LNCAP (cell line): ENCODE results near the gene CHCHD6.

Experiments used
- CTCF ChIP-seq: fragments of 450-650 bp; IDR thresholded peaks from 2 replicates; pipeline ENCODE4 v1.5.1; 2017; ENCODE audit warnings: mild to moderate bottlenecking

CHCHD6 gene

GRCh38 chr3:126891141-126891540, 187.1 kb downstream of the CHCHD6 start:
- TF ChIP-seq CTCF: no peak

DNA sequence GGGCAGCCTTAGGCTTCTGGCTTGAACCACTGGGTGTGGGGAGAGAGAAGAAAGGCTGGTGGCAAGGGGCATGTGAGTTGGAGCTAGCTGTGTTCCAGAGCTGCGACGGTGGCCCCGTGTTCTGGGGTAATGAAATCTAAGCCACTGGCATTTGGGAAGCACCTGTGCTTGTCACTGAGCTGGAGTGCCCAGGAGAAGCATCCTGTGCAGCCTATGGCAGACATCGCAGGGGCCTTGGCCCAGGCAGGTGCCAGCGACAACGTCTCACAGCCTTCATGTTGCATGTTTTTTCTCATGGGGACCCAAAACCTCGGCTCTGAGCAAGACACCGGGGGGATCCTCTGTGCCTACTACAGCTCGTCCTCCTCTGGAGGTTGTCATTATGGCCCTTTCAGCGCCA, 187.8 kb downstream of the CHCHD6 start:
- TF ChIP-seq CTCF: no peak

DNA sequence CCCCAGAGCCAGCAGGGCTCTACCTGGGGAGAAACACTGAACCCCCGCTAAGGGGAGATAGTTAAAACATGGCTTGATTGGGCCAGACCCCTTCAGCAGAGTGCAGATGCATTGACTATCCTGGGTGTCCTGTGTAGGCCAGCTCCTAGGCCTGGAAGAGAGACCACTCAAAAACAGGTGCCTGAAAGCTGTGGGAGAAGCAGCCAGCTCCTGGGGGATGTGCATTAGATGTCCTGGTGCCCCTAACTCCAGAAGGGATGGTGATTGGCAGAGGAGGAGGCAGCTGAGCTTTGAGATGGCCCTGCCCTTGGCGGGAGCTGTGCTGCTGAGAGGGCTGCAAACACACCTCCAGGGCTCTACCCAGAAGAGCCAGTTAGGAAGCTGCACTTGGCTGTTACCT, 189.6 kb downstream of the CHCHD6 start:
- no peak for TF ChIP-seq CTCF

DNA sequence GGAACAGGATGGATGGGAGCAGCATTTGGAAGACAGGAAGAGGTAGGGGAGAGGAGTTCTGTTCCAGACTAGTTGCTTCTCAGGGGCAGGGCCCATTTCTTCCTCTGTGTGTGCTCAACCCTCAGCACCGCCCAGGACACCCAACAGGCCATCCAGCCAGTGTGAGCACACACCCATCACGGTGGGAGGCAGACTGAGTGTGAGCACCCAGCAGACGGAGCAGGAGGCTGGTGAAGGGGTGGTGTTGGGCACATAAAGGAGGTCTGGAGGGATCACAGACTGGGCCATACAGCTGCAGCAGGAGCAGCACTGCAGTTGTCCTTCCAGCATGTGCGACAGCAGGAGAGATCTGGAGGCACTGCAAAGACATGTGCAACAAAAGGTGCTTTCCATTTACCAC, 190.4 kb downstream of the CHCHD6 start:
- TF ChIP-seq CTCF: no peak

DNA sequence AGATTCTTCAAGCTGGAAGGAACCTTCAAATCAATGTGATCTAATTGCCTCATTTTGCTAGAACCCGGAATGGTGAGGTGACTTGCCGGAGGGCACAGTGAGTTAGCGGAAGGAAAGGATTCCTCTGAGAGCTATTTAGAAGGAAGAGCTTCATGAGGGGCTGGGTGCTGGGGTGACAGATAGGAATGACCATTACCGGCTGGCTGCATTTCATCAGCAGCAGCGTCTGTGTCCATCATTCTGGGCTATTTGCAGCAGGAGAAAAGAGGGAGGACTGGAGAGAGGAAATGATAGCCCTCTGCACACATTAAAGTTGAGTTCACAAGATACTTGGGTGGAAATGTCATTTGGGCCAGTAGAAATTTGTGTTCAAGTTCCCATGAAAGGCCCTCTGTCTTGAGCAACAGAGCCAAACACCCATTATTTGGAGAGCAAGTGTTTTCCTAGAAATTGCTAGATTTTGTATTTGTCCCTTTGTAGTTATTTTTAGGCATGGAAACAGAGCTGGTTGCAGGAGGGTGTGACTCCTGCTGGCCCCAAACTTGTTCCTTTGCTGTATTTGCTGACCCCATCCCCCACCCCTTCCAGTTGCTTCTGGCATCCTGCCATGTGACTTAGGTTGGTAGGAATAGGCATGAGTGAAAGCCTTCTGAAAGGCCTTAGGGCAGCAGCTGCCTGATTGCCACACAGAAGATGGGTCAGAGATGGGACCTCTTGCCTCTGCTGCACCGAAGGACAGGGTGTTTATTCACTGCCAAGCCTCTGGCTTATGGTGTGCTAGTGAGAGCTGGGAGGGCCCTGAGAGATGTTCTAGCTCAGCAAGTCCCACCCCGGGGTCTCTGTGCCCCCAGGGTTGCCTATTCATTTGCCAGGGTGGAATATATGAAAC, 191.4 kb downstream of the CHCHD6 start:
- no peak for TF ChIP-seq CTCF

DNA sequence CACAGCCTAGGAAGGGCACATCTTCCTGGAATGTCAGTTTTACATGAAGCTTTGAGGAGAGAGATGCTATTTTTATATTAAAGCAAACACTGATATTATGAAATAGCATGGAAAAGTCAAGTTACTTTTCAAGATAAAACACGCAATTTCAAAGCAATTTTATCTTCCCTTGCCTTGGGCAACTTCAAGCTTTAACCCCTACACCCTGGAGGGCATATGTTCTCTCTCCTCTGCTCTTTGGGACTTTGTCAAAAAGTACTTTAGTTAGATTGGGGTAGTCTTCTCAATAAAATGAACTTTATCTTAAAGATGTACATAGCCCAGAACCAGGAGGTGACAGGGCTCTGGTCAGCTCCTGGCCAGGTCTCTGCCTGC, 192.0 kb downstream of the CHCHD6 start:
- no peak for TF ChIP-seq CTCF

- TF ChIP-seq CTCF: no peak
These were observed 192.9 kb downstream of the CHCHD6 start for GRCh38 chr3:126896968-126897367.
